Panc1 (cell line): ENCODE data around the gene SPCS2.

Experiments used
- POLR2AphosphoS5 ChIP-seq: IDR thresholded peaks from 2 replicates; pipeline ENCODE4 v1.6.1; 2012; ENCODE audit warnings: mild to moderate bottlenecking, low read depth, low read length, moderate library complexity
- SIN3A ChIP-seq: IDR thresholded peaks from 2 replicates; pipeline ENCODE4 v1.6.1; 2012; ENCODE audit warnings: low read depth, mild to moderate bottlenecking, low read length, moderate library complexity, borderline replicate concordance; ENCODE audit not compliant: insufficient read depth
- TCF7L2 ChIP-seq: IDR thresholded peaks from 2 replicates; pipeline ENCODE4 v1.6.1; 2011; ENCODE audit warnings: mild to moderate bottlenecking, low read depth, low read length, inconsistent platforms
- TF ChIP-seq, protein P1 (sequence below), 2 experiments: IDR thresholded peaks; 2 replicates each; pipeline ENCODE4 v1.6.1; 2011 to 2012; ENCODE audit warnings: low read depth in 2 of 2, control low read depth in 1 of 2, low read length in 1 of 2, mild to moderate bottlenecking in 1 of 2, moderate library complexity in 1 of 2; ENCODE audit not compliant: insufficient read depth in 1 of 2
- TF ChIP-seq, protein P2 (sequence below): fragments of 450-650 bp; IDR thresholded peaks from 2 replicates; pipeline ENCODE4 v1.5.1; 2017; ENCODE audit warnings: mild to moderate bottlenecking

DNA sequence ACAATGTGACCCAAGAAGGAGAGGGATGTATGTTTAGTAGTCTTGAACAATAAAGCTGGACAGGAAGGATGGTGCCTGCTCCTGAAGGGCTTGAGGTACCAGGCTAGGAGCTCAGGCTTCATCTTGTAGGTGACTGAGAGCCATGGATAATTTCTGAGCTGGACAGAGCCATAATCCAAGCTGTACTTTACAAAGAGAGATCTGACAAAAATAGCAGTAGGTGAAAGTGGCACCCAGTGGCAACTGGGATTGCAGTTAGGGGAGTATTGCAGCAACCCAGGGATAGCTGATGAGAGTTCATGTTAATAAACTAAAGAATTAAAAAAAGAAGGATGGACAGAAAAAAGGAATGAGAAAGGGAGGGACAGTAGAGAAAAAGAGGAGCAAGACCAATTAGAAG lies 7.6 kb upstream of the SPCS2 start:
- TF ChIP-seq, protein P1, sequence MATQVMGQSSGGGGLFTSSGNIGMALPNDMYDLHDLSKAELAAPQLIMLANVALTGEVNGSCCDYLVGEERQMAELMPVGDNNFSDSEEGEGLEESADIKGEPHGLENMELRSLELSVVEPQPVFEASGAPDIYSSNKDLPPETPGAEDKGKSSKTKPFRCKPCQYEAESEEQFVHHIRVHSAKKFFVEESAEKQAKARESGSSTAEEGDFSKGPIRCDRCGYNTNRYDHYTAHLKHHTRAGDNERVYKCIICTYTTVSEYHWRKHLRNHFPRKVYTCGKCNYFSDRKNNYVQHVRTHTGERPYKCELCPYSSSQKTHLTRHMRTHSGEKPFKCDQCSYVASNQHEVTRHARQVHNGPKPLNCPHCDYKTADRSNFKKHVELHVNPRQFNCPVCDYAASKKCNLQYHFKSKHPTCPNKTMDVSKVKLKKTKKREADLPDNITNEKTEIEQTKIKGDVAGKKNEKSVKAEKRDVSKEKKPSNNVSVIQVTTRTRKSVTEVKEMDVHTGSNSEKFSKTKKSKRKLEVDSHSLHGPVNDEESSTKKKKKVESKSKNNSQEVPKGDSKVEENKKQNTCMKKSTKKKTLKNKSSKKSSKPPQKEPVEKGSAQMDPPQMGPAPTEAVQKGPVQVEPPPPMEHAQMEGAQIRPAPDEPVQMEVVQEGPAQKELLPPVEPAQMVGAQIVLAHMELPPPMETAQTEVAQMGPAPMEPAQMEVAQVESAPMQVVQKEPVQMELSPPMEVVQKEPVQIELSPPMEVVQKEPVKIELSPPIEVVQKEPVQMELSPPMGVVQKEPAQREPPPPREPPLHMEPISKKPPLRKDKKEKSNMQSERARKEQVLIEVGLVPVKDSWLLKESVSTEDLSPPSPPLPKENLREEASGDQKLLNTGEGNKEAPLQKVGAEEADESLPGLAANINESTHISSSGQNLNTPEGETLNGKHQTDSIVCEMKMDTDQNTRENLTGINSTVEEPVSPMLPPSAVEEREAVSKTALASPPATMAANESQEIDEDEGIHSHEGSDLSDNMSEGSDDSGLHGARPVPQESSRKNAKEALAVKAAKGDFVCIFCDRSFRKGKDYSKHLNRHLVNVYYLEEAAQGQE (IDR thresholded peaks at IDR 0.05; ENCODE audit: insufficient read depth in 1 of 2, low read depth in 2 of 2, low read length in 1 of 2): no peak
- TF ChIP-seq, protein P2, sequence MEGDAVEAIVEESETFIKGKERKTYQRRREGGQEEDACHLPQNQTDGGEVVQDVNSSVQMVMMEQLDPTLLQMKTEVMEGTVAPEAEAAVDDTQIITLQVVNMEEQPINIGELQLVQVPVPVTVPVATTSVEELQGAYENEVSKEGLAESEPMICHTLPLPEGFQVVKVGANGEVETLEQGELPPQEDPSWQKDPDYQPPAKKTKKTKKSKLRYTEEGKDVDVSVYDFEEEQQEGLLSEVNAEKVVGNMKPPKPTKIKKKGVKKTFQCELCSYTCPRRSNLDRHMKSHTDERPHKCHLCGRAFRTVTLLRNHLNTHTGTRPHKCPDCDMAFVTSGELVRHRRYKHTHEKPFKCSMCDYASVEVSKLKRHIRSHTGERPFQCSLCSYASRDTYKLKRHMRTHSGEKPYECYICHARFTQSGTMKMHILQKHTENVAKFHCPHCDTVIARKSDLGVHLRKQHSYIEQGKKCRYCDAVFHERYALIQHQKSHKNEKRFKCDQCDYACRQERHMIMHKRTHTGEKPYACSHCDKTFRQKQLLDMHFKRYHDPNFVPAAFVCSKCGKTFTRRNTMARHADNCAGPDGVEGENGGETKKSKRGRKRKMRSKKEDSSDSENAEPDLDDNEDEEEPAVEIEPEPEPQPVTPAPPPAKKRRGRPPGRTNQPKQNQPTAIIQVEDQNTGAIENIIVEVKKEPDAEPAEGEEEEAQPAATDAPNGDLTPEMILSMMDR: no peak
- TF ChIP-seq SIN3A (no peak), TCF7L2 (no peak), POLR2AphosphoS5 (no peak)
